ENCODE results near the gene NR1D2. TPM values are rescaled to one million over a fixed set of nuclear protein-coding genes. Genes with fewer than 3 reads are reported as not detected.
"Not testable (repeated sequence)": the region's sequence is repeated elsewhere in the genome, so short reads cannot be mapped to it uniquely, and the experiment has no call there.

The NR1D2 gene
- 20.6 and 25.0 TPM in 2 replicates for total RNA-seq

- DNase-seq (peak; percentile 75), ATAC-seq (ENCODE audit: low read depth) (peak; percentile 43)
- ChIA-PET POLR2A (interaction anchor here (4.0 kb wide), 1 partner anchor 28 kb away, joined by 124 read pairs; the partner anchor contains the start of genes NKIRAS1 and RPL15), CTCF (interaction anchor here (1.2 kb wide), 1 partner anchor 21 kb away, joined by 3 read pairs; no protein-coding TSS in a partner anchor)
- Mint-ChIP-seq H3K36me3 (ENCODE audit: low read depth) (peaks cover 7% of the 10 kb centered on the region), H3K4me1 (peaks cover 34% of the 10 kb centered on the region), H3K27ac (peak within 1 kb of the TSS; percentile 94), H3K27me3 (no peaks in the 10 kb centered on the region), H3K4me3 (peak within 1 kb of the TSS; percentile 88), H3K9me3 (no peaks in the 10 kb centered on the region)
- TF ChIP-seq, protein P1, sequence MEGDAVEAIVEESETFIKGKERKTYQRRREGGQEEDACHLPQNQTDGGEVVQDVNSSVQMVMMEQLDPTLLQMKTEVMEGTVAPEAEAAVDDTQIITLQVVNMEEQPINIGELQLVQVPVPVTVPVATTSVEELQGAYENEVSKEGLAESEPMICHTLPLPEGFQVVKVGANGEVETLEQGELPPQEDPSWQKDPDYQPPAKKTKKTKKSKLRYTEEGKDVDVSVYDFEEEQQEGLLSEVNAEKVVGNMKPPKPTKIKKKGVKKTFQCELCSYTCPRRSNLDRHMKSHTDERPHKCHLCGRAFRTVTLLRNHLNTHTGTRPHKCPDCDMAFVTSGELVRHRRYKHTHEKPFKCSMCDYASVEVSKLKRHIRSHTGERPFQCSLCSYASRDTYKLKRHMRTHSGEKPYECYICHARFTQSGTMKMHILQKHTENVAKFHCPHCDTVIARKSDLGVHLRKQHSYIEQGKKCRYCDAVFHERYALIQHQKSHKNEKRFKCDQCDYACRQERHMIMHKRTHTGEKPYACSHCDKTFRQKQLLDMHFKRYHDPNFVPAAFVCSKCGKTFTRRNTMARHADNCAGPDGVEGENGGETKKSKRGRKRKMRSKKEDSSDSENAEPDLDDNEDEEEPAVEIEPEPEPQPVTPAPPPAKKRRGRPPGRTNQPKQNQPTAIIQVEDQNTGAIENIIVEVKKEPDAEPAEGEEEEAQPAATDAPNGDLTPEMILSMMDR (IDR thresholded peaks at IDR 0.05): no peak
- intact Hi-C loops (cut with micrococcal nuclease): loop anchor here (1.0 to 10.0 kb wide), 7 partner anchors 28 to 1837 kb away; partner anchors contain the start of genes RPL15 and TOP2B
Observed at GRCh38 chr3:23944861-23945662, at the start of gene NR1D2. TSS of gene NR1D2 (plus strand) at chr3:23945286. CDS start at chr3:23945579, 293 bp downstream.

DNA sequence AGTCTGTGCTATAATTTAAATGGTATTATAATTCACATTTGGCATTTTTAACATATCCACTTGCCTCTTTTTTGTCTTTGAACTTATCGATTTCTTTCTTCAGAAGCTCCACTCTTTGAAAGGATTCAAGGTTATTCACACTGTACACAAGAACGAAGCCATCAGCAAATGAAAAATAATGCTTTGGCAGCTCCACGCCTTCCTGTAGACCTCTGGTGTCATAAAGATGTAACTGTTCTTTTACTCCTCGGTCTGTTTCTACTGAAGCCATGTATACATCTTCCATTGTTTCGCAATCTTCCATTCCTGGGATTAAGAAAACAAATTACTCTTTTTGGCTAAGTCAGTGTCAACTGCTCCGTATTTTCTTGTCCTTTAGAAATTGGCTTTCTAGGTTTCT lies 44.3 kb upstream of the NR1D2 start:
- H3K27ac Mint-ChIP-seq: no peak overlapping the region
- ChIA-PET CTCF (no interaction called here), POLR2A (interaction anchor here (0.7 kb wide), 1 partner anchor 84 kb away, joined by 4 read pairs; no protein-coding TSS in a partner anchor)
- H3K4me1 Mint-ChIP-seq: no peaks in the 10 kb centered on the region
- H3K27me3 Mint-ChIP-seq: no peaks in the 10 kb centered on the region
- TF ChIP-seq, protein P1 (IDR thresholded peaks at IDR 0.05): no peak
- DNase-seq (no peak), ATAC-seq (ENCODE audit: low read depth) (no peak)
- H3K9me3 Mint-ChIP-seq: no peaks in the 10 kb centered on the region
- H3K36me3 Mint-ChIP-seq (ENCODE audit: low read depth): peaks cover 46% of the 10 kb centered on the region
- H3K4me3 Mint-ChIP-seq: no peak overlapping the region
- intact Hi-C loops (cut with micrococcal nuclease): no loop called here

DNA sequence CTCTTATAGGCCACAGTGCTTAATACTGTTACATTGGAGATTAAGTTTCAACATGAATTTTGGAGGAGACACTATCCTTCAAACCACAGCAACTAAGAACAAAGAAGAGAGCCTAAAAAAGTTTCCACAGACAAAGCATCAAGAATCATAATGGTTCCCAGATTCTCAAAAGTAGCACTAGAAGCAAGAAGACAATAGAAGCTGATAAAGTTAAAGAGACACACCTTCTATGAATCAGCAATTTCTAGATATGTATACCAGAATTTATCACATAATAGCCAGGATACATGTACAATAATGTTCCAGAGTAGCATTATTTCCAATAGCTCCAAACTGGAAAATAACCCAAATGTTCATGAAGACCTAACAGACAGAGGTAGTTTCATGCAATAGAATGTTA lies 40.5 kb upstream of the NR1D2 start:
- POLR2A ChIA-PET: no interaction called here
- DNase-seq (no peak), ATAC-seq (ENCODE audit: low read depth) (no peak)
- TF ChIP-seq, protein P1 (IDR thresholded peaks at IDR 0.05): no peak
- H3K27ac Mint-ChIP-seq: no peak overlapping the region
- H3K27me3 Mint-ChIP-seq: no peaks in the 10 kb centered on the region
- peaks cover 31% of the 10 kb centered on the region for H3K36me3 Mint-ChIP-seq (ENCODE audit: low read depth)
- no peaks in the 10 kb centered on the region for H3K4me1 Mint-ChIP-seq
- intact Hi-C loops (cut with micrococcal nuclease): no loop called here
- H3K9me3 Mint-ChIP-seq: no peaks in the 10 kb centered on the region
- CTCF ChIA-PET: no interaction called here
- H3K4me3 Mint-ChIP-seq: no peak overlapping the region

DNA sequence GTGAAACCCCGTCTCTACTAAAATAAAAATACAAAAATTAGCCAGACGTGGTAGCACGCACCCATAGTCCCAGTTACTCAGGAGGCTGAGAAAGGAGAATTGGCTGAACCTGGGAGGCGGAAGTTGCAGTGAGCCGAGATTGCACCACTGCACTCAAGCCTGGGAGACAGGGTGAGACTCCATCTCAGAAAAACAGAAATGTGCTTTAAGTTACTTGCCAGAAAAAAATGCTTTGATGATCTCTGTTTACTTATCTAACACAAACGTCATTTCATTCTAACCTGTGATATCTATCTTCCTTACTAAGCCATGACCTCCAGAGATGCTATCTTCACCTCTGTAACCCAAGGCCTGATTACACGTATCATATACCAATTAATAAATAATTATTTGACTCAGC lies 35.7 kb upstream of the NR1D2 start:
- intact Hi-C loops (cut with micrococcal nuclease): no loop called here
- ChIA-PET CTCF (no interaction called here), POLR2A (no interaction called here)
- TF ChIP-seq, protein P1 (IDR thresholded peaks at IDR 0.05): no peak
- Mint-ChIP-seq H3K36me3 (ENCODE audit: low read depth) (peaks cover 12% of the 10 kb centered on the region), H3K4me3 (no peak overlapping the region), H3K27ac (no peak overlapping the region), H3K9me3 (no peaks in the 10 kb centered on the region), H3K27me3 (no peaks in the 10 kb centered on the region), H3K4me1 (no peaks in the 10 kb centered on the region)
- ATAC-seq (ENCODE audit: low read depth): no peak
- no peak for DNase-seq

- H3K36me3 Mint-ChIP-seq (ENCODE audit: low read depth): peaks cover 6% of the 10 kb centered on the region
- DNase-seq (no peak), ATAC-seq (ENCODE audit: low read depth) (no peak)
- intact Hi-C loops (cut with micrococcal nuclease): loop anchor here (10.0 kb wide), 1 partner anchor 583 kb away; the partner anchor contains the start of gene THRB
- no peaks in the 10 kb centered on the region for H3K9me3 Mint-ChIP-seq
- H3K27me3 Mint-ChIP-seq: no peaks in the 10 kb centered on the region
- H3K27ac Mint-ChIP-seq: no peak overlapping the region
- H3K4me1 Mint-ChIP-seq: peaks cover 11% of the 10 kb centered on the region
- TF ChIP-seq, protein P1 (IDR thresholded peaks at IDR 0.05): no peak
- no peak overlapping the region for H3K4me3 Mint-ChIP-seq
- POLR2A ChIA-PET: interaction anchor here (0.6 kb wide), 1 partner anchor 58 kb away, joined by 6 read pairs; no protein-coding TSS in a partner anchor
- CTCF ChIA-PET: no interaction called here
Observed at GRCh38 chr3:23911397-23911796, 33.7 kb upstream of the NR1D2 start.

DNA sequence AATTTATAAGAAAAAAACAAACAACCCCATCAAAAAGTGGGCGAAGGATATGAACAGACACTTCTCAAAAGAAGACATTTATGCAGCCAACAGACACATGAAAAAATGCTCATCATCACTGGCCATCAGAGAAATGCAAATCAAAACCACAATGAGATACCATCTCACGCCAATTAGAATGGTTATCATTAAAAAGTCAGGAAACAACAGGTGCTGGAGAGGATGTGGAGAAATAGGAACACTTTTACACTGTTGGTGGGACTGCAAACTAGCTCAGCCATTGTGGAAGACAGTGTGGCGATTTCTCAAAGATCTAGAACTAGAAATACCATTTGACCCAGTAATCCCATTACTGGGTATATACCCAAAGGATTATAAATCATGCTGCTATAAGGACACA lies 32.8 kb upstream of the NR1D2 start:
- H3K27me3 Mint-ChIP-seq; ATAC-seq (ENCODE audit: low read depth); DNase-seq; POLR2A ChIA-PET; H3K4me3 Mint-ChIP-seq; CTCF ChIA-PET; H3K9me3 Mint-ChIP-seq; H3K27ac Mint-ChIP-seq: not testable (repeated sequence)
- peaks cover 14% of the 10 kb centered on the region for H3K4me1 Mint-ChIP-seq
- H3K36me3 Mint-ChIP-seq (ENCODE audit: low read depth): peaks cover 12% of the 10 kb centered on the region
- intact Hi-C loops (cut with micrococcal nuclease): loop anchor here (10.0 kb wide), 1 partner anchor 582 kb away; the partner anchor contains the start of gene THRB
